ENCODE results near the gene RUNX1.

Gene RUNX1

DNA sequence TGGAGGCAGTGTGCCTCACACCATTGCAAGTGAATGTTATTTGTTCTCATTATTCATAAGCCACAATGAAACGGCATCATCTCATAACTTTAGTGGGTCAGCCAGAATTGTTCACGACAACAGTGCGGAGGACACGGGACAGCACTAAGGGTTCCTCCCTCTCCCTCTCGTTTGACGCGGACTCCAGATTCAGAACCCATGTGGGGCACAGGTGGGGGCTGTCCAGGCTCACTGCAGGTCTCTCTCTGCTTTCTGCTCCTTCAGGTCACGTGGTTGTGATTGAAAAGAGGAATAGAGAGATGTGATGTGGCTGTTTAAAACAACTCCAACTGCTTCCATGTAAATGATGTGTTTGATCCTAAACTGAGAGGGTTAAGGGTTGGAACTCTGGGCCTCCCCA is 13.5 kb downstream of the RUNX1 start:
- TF ChIP-seq, protein P1, sequence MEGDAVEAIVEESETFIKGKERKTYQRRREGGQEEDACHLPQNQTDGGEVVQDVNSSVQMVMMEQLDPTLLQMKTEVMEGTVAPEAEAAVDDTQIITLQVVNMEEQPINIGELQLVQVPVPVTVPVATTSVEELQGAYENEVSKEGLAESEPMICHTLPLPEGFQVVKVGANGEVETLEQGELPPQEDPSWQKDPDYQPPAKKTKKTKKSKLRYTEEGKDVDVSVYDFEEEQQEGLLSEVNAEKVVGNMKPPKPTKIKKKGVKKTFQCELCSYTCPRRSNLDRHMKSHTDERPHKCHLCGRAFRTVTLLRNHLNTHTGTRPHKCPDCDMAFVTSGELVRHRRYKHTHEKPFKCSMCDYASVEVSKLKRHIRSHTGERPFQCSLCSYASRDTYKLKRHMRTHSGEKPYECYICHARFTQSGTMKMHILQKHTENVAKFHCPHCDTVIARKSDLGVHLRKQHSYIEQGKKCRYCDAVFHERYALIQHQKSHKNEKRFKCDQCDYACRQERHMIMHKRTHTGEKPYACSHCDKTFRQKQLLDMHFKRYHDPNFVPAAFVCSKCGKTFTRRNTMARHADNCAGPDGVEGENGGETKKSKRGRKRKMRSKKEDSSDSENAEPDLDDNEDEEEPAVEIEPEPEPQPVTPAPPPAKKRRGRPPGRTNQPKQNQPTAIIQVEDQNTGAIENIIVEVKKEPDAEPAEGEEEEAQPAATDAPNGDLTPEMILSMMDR (IDR thresholded peaks at IDR 0.05; ENCODE audit: low read depth, low read length): no peak
- DNase-seq (ENCODE audit: low read depth in 2 of 2): no peak
- H3K4me3 ChIP-seq (replicated peaks in 1 of 2; ENCODE audit: low read depth in 2 of 2, low read length in 2 of 2): no peak overlapping the region

DNA sequence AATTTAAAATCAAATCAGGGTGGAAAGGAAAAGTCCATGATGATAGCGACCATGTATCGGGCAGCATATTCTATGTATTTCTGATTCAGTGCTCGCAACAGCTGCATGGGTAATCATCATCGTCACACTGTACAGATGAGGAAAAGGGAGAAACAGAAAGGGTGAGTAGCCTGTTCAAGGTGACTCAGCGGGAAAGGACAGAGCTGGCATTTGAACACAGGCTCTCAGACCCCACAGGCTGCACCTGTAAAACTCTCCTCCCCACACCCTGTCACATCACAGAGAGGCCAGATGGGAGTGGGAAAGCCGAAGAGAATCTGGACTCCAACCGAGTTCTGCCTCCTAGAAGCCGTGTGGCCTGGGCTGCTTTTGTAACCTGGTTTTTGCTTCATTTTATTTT is 14.0 kb downstream of the RUNX1 start:
- TF ChIP-seq, protein P1 (IDR thresholded peaks at IDR 0.05; ENCODE audit: low read depth, low read length): no peak

DNA sequence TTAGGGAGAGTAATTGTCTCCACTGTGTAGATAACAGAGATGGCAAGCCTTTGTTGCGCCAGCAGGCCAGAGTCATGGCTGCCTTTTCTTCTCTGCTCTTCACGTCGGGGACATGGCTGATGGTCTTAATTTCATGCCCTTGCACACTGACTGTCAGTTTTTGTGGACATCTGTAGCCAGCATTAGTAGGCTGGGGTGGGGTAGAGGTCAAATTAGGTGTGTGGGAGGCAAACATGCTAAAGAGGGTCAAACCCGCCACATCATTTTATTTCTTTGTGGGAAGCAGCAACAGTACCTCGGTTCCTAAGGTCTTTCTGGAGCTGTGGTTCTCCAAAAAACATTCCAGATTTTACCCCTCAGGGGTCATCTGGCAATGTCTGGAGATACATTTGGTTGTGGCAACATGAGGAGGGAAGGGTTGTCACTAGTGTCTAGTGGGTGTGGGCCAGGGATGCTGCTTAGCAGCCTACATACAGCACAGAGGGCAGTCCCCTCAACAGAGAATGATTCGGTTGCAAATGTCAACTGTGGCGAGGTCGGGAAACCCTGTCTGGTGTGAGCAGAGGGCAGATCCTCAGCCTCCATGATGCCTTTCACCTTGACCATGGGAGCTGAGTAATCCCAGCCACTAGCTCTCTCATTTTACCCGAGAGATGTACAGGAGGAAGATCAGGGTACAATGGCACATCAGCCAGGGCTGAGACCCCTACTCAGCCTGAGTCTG is 14.7 kb downstream of the RUNX1 start:
- TF ChIP-seq, protein P1 (IDR thresholded peaks at IDR 0.05; ENCODE audit: low read depth, low read length): no peak
- no peak for DNase-seq (ENCODE audit: low read depth in 2 of 2)
- H3K4me3 ChIP-seq (replicated peaks in 1 of 2; ENCODE audit: low read depth in 2 of 2, low read length in 2 of 2): no peak overlapping the region

More for the DNA sequence above, 14.0 kb downstream of the RUNX1 start:
- H3K4me3 ChIP-seq (replicated peaks in 1 of 2; ENCODE audit: low read depth in 2 of 2, low read length in 2 of 2): no peak overlapping the region
- no peak for DNase-seq (ENCODE audit: low read depth in 2 of 2)

DNA sequence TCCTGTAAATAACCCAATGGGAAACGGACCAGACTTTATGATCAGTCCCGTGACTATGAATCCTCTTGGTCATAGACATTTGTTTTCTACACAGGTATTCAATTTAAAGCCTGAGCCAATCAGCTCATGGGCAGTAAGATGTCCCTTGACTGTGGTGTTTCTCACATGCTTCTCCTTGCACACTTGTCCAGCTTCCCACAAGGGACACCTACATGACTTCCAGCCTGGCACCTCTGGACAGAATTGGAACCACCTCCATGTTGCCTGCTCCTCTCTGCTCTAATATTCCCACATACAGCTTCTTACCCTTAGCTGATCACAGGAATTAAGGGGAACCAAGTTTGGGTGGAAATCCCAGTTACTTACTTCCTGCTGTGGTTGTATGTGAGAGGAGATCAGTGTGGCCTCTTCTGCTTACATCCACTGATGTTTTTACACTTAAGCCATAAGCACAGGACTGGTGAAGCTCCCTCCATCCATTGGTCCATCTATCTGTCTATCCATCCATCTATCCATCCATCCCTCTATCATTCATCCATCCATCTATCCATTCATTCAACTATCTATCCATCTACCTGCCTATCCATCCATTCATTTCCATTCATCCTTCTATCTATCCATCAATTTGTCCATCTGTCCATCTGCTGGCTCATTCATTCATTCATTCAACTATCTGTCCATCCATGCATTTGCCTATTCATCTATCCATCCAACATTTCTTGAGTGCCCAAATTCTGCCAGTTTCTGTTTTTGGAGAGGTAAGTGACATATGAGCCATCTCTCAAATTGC is 16.4 kb downstream of the RUNX1 start:
- no peak for DNase-seq (ENCODE audit: low read depth in 2 of 2)
- H3K4me3 ChIP-seq (replicated peaks in 1 of 2; ENCODE audit: low read depth in 2 of 2, low read length in 2 of 2): no peak overlapping the region
- TF ChIP-seq, protein P1 (IDR thresholded peaks at IDR 0.05; ENCODE audit: low read depth, low read length): no peak

DNA sequence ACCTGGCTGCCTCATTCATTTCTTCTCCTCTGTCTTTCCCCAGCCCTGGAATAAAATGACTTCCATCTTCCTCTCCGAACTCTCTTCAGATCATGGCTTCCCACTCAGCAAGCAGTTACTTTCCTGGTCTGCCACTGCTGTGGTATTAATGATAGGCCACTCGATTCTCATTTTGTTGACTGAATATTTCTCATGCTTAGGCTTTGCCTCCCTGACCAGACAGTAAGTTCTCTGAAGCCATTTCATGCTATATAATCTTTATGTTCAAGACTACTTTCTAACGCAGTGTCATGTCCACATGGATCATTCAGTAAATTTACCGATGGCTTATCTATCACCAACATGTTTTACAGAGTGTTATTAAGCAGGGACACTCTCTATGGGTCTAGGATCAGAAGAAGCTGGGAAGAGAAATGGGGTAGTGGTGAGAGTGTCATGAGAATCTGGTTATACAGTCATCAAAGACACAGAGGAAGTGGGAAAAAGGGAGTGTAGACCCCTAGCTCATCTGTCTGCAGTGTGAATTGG is 20.6 kb downstream of the RUNX1 start:
- DNase-seq (ENCODE audit: low read depth in 2 of 2): no peak
- TF ChIP-seq, protein P1 (IDR thresholded peaks at IDR 0.05; ENCODE audit: low read depth, low read length): no peak
- no peak overlapping the region for H3K4me3 ChIP-seq (replicated peaks in 1 of 2; ENCODE audit: low read depth in 2 of 2, low read length in 2 of 2)

DNA sequence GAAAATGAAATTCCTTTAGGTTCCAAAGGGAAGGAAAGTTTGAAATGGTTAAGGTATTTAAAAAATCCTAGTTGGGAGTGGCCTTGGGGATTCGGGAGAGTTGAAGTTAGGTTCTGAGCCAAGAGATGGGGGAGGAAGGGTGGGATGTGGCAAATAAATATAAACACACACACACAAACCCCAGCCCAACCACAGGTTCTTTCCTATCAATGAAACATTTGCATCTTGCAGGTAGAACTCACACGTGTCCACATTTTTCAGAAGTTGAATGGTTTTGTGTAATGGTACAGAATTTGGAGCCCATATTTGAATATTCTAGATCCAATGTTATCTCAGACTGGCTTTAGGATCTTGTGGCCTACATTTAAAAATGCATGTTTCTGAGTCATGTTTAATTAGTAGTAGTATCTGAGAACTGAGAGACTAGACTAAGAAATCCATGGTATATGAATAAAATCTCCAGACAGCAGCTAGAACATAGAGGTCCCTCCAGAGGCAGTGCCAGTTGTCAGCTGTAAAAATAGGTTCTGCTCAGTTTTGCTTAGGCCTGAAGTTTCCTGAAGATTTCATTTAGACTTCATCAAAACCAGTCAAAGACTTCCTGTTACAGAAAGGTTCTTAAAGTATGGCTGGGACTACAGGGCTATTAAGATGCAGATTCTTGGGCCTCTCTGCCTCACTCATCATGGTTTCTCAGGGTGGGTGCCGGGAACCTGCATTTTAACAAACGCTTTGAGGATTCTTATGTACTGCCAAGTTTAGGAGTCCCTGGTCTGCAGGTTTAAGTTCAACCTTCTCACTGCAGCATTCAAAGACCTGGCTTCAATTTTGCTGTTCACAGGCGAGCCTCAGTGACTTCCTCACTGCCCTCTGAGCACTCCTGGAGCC is 21.3 kb downstream of the RUNX1 start:
- TF ChIP-seq, protein P1 (IDR thresholded peaks at IDR 0.05; ENCODE audit: low read depth, low read length): no peak
- no peak for DNase-seq (ENCODE audit: low read depth in 2 of 2)
- no peak overlapping the region for H3K4me3 ChIP-seq (replicated peaks in 1 of 2; ENCODE audit: low read depth in 2 of 2, low read length in 2 of 2)

Measured in cardiac fibroblast (primary cell).